B cell (primary cell): ENCODE data around the gene PIP4K2A. TPM values are rescaled to one million over a fixed set of nuclear protein-coding genes. Genes with fewer than 3 reads are reported as not detected.

Source experiments
- ATAC-seq: fragments of 200-7000 bp; cut with Tn5 transposase; one replicate; pipeline ENCODE4 v1.10.0; 2021; ENCODE audit warnings: low read depth, mild to moderate bottlenecking, moderate number of reproducible peaks, moderate library complexity
- CTCF ChIA-PET: fragments of 350-600 bp; sonication (Branson Sonifier 250); formaldehyde crosslinking; loops from one replicate; lab custom pipeline; 2021; ENCODE audit warnings: antibody characterized with exemption, inconsistent platforms; lab: Charles Lee
- POLR2A ChIA-PET: fragments of 350-600 bp; sonication (Branson Sonifier 250); formaldehyde crosslinking; loops from one replicate; lab custom pipeline; 2021; ENCODE audit warnings: antibody characterized with exemption; lab: Charles Lee
- DNase-seq: peaks from one replicate; pipeline ENCODE4 v3.0.0; 2013
- H2AFZ ChIP-seq: 2 replicates; pipeline ENCODE4 v1.6.1; 2012; ENCODE audit warnings: mild to moderate bottlenecking, low read depth, low read length; ENCODE audit not compliant: insufficient read depth, poor library complexity, severe bottlenecking
- H3K27ac ChIP-seq, 2 donors: 1 replicate in 1 of 2; 2 replicates in 1 of 2; pipeline ENCODE4 v1.5.1; 2012 to 2013; ENCODE audit warnings: low read length in 2 of 2, mild to moderate bottlenecking in 2 of 2, moderate library complexity in 1 of 2
- H3K27me3 ChIP-seq, 4 experiments: fragments of 200-600 bp in 1 of 4; sonication (generic) in 1 of 4; replicated peaks in 1 of 4; 1 replicate in 2 of 4; 2 replicates in 2 of 4; pipeline versions ENCODE4 v1.6.1 to v1.7.0; 2013 to 2016; ENCODE audit warnings: low read length in 3 of 4, mild to moderate bottlenecking in 2 of 4, mixed read lengths in 1 of 4, moderate library complexity in 1 of 4; ENCODE audit not compliant: insufficient read depth in 4 of 4, control insufficient read depth in 3 of 4; ENCODE audit errors: control extremely low read depth in 1 of 4
- H3K36me3 ChIP-seq, 2 experiments: replicated peaks in 1 of 2; 1 replicate in 1 of 2; 2 replicates in 1 of 2; pipeline versions ENCODE4 v1.6.1 to v1.7.1; 2013; ENCODE audit warnings: low read length in 1 of 2; ENCODE audit not compliant: insufficient read depth in 2 of 2, control insufficient read depth in 1 of 2; ENCODE audit errors: control extremely low read depth in 1 of 2, extremely low read depth in 1 of 2
- H3K4me1 ChIP-seq, 2 donors: fragments of 200-600 bp in 1 of 2; sonication (generic) in 1 of 2; 1 replicate in 1 of 2; 2 replicates in 1 of 2; pipeline versions ENCODE4 v1.5.1 to v1.6.1; 2013 to 2017; ENCODE audit warnings: low read length in 2 of 2; ENCODE audit not compliant: control insufficient read depth in 2 of 2, insufficient read depth in 2 of 2
- H3K4me2 ChIP-seq: replicated peaks from 2 replicates; pipeline ENCODE3; 2012; ENCODE audit warnings: mild to moderate bottlenecking, low read depth, low read length; ENCODE audit not compliant: poor library complexity, severe bottlenecking
- H3K4me3 ChIP-seq, 5 experiments: fragments of 200-600 bp in 1 of 5; sonication (generic) in 1 of 5; 1 replicate in 3 of 5; 2 replicates in 2 of 5; pipeline versions ENCODE4 v1.5.1 to v1.7.0; 2011 to 2016; ENCODE audit warnings: low read length in 4 of 5, mild to moderate bottlenecking in 4 of 5, low read depth in 2 of 5, control low read depth in 1 of 5, moderate library complexity in 1 of 5; ENCODE audit not compliant: insufficient read depth in 1 of 5; ENCODE audit errors: control extremely low read depth in 1 of 5, extremely low read depth in 1 of 5
- H3K79me2 ChIP-seq: fragments of 200-600 bp; sonication (generic); one replicate; pipeline ENCODE4 v1.6.0; 2016; ENCODE audit warnings: low read length; ENCODE audit not compliant: control insufficient read depth, insufficient read depth
- H3K9ac ChIP-seq: fragments of 200-600 bp; sonication (generic); 2 replicates; pipeline ENCODE4 v1.6.1; 2017; ENCODE audit warnings: mild to moderate bottlenecking, low read length, moderate library complexity
- H3K9me3 ChIP-seq, 3 donors: one replicate each; pipeline versions ENCODE4 v1.6.1 to v1.7.1; 2013; ENCODE audit warnings: low read length in 2 of 3; ENCODE audit not compliant: control insufficient read depth in 2 of 3, insufficient read depth in 1 of 3; ENCODE audit errors: control extremely low read depth in 1 of 3
- H4K20me1 ChIP-seq: 2 replicates; pipeline ENCODE4 v1.6.0; 2012; ENCODE audit warnings: mild to moderate bottlenecking, low read length; ENCODE audit not compliant: insufficient read depth, control insufficient read depth, poor library complexity, severe bottlenecking
- H3K27ac Mint-ChIP-seq: one replicate; pipeline ENCODE4 v1.8.0; 2021; ENCODE audit warnings: mixed read lengths
- H3K27me3 Mint-ChIP-seq: one replicate; pipeline ENCODE4 v1.8.0; 2021; ENCODE audit warnings: mixed read lengths
- H3K4me1 Mint-ChIP-seq: one replicate; pipeline ENCODE4 v1.8.0; 2021; ENCODE audit warnings: mixed read lengths
- H3K4me3 Mint-ChIP-seq: one replicate; pipeline ENCODE4 v1.8.0; 2021; ENCODE audit warnings: mixed read lengths
- H3K9me3 Mint-ChIP-seq: one replicate; pipeline ENCODE4 v1.8.0; 2022; ENCODE audit warnings: mixed read lengths; ENCODE audit not compliant: insufficient read depth
- EZH2 ChIP-seq: IDR thresholded peaks from 2 replicates; pipeline ENCODE4 v1.6.1; 2012; ENCODE audit warnings: borderline replicate concordance, low read depth, mild to moderate bottlenecking, moderate library complexity, low read length; ENCODE audit not compliant: insufficient read depth, poor library complexity, severe bottlenecking
- WGBS: methylation state at CpG from one replicate; pipeline ENCODE4 v1.1.5; 2013; ENCODE audit warnings: missing lambda C conversion rate; ENCODE audit not compliant: insufficient coverage; 5-methylcytosine and 5-hydroxymethylcytosine counted together
- intact Hi-C: fragments of 100-400 bp; cut with micrococcal nuclease; formaldehyde crosslinking; loops from one replicate; pipeline ENCODE4 v1.10.0; 2022
- polyA plus RNA-seq: library from polyadenylated mRNA; depleted of rRNA; stranded (reverse); fragments of >200 nt; gene quantifications from 2 replicates; pipeline ENCODE4 v1.2.3, GENCODE V29; 2012
- total RNA-seq, 2 donors: library from RNA; stranded (reverse); fragments of 120-200 nt in 1 of 2; gene quantifications; 1 replicate in 1 of 2; 2 replicates in 1 of 2; pipeline versions ENCODE4 v1.2.3 to v1.2.4, GENCODE V29; 2013 to 2022
- TF ChIP-seq, protein P1 (sequence below): fragments of 200-600 bp; IDR thresholded peaks from one replicate; pipeline ENCODE4 v1.8.0; 2022; ENCODE audit warnings: antibody characterized with exemption, mild to moderate bottlenecking

PIP4K2A gene
- total and polyA plus RNA-seq, 2 donors (not counting 1 experiment from before 2014, with no cell fraction given) = 21.8 to 103 TPM

DNA sequence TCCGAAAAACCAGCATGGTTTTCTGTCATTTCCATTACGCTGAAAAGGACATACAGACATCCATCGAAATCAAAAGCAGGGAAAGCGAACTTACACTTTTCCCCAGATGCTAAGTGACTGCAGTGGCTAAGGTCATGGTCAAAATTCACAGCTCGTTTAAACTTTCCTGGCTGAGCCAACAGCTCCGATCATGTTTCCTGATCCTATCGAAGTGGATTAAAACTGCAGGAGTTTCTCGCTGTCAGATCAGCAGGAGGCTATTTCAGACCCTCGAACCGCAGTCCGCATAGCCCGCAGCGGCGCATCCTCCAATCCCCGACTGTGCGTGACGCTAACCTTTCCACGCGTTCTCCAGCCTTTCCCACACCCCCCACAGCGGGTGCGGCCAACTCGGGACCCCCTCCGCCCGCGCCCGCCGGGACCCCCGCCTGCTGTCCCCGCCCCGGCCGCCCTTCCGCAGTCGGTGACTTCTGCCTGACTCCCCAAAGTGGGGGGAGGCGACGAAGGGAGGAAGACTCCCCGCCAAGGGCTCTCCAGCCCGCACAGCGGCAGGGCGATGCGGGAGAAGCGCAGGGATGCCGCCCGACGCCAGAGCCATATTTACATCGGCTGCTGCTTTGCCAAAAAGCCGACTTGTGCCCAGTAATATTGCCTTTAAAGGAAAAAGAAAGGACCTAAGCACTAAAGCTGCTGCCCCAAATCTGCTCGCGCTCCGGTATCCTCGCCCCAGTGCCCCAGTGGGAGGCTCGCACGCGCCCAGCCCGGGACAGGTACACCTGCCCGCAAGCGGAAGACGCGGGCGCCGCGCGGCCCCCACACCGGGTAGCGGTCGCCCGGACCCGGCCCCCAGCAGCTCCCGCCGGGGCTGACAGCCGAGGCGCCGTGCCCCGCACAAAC lies 1.2 kb downstream of the PIP4K2A start:
- Mint-ChIP-seq H3K4me3 (peak overlapping the region; percentile 91), H3K4me1 (peaks cover 50% of the 10 kb centered on the region), H3K27ac (peak overlapping the region; percentile 89), H3K27me3 (no peaks in the 10 kb centered on the region), H3K9me3 (no peaks in the 10 kb centered on the region)
- TF ChIP-seq, protein P1, sequence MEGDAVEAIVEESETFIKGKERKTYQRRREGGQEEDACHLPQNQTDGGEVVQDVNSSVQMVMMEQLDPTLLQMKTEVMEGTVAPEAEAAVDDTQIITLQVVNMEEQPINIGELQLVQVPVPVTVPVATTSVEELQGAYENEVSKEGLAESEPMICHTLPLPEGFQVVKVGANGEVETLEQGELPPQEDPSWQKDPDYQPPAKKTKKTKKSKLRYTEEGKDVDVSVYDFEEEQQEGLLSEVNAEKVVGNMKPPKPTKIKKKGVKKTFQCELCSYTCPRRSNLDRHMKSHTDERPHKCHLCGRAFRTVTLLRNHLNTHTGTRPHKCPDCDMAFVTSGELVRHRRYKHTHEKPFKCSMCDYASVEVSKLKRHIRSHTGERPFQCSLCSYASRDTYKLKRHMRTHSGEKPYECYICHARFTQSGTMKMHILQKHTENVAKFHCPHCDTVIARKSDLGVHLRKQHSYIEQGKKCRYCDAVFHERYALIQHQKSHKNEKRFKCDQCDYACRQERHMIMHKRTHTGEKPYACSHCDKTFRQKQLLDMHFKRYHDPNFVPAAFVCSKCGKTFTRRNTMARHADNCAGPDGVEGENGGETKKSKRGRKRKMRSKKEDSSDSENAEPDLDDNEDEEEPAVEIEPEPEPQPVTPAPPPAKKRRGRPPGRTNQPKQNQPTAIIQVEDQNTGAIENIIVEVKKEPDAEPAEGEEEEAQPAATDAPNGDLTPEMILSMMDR = no peak
- no peak for TF ChIP-seq EZH2
- Histone ChIP-seq H3K79me2 (peaks cover 60% of the 10 kb centered on the region), H3K36me3 (no peaks in the 10 kb centered on the region), H3K9me3 (peaks cover 0 to 3% (median 0%) of the 10 kb centered on the region in 3 donors), H3K4me3 (peak overlapping the region; percentile 66 to 95 (median 90)), H3K27ac (peak overlapping the region in 1 of 2 donors; percentile 85), H3K4me1 (peaks cover 38 to 50% of the 10 kb centered on the region in 2 donors), H3K9ac (peak overlapping the region; percentile 95), H2AFZ (peak overlapping the region; percentile 75), H4K20me1 (peaks cover 33% of the 10 kb centered on the region), H3K27me3 (no peaks in the 10 kb centered on the region), H3K4me2 (peak overlapping the region; percentile 89)
- ATAC-seq (peak; percentile 17), DNase-seq (peak; percentile 57)
- WGBS = under 1% methylated on average over 70 of the region's 73 CpGs
- intact Hi-C loops = loop anchor here (1.0 to 10.0 kb wide), 9 partner anchors 9 to 1178 kb away; partner anchors contain the start of genes COMMD3, DNAJC1 and MLLT10
- ChIA-PET CTCF (interaction anchor here (0.7 to 1.3 kb wide), 8 partner anchors 9 to 127 kb away, joined by 3 to 5 read pairs (median 4); no protein-coding TSS in a partner anchor), POLR2A (interaction anchor here (0.6 to 1.5 kb wide), 13 partner anchors 8 to 397 kb away, joined by 3 to 8 read pairs (median 3); partner anchors contain the start of genes BMI1 and COMMD3)
